Stomach smooth muscle (tissue), 2 donors: Measurements from ENCODE around the gene PIGW.

Experiments used
- H3K27ac ChIP-seq: one replicate; pipeline ENCODE4 v1.7.0; 2013; ENCODE audit warnings: mild to moderate bottlenecking, low read length, inconsistent platforms
- H3K27me3 ChIP-seq, 2 donors: one replicate each; pipeline ENCODE4 v1.7.0; 2013; ENCODE audit warnings: low read length in 2 of 2; ENCODE audit not compliant: insufficient read depth in 2 of 2, control insufficient read depth in 1 of 2
- H3K36me3 ChIP-seq, 2 donors: one replicate each; pipeline ENCODE4 v1.7.0; 2013; ENCODE audit warnings: low read length in 2 of 2; ENCODE audit not compliant: control insufficient read depth in 2 of 2, insufficient read depth in 2 of 2
- H3K4me1 ChIP-seq: one replicate; pipeline ENCODE4 v1.7.0; 2013; ENCODE audit warnings: low read length; ENCODE audit not compliant: control insufficient read depth, insufficient read depth
- H3K4me3 ChIP-seq, 2 donors: one replicate each; pipeline ENCODE4 v1.7.0; 2013; ENCODE audit warnings: low read length in 2 of 2
- H3K9ac ChIP-seq, 2 donors: one replicate each; pipeline ENCODE4 v1.7.0; 2013; ENCODE audit warnings: low read length in 2 of 2, mild to moderate bottlenecking in 1 of 2
- H3K9me3 ChIP-seq, 2 donors: one replicate each; pipeline ENCODE4 v1.7.0; 2013; ENCODE audit warnings: low read length in 2 of 2; ENCODE audit not compliant: control insufficient read depth in 2 of 2
- donor health status: healthy.
- donor health status: Pancreatic carcinoma.

PIGW gene

GRCh38 chr17:36546418-36547093, 11.8 kb downstream of the PIGW start:
- Histone ChIP-seq H3K9me3 (no peaks in the 10 kb centered on the region), H3K27me3 (no peaks in the 10 kb centered on the region), H3K36me3 (no peaks in the 10 kb centered on the region), H3K4me3 (peak overlapping the region; percentile 85 to 98), H3K4me1 (peaks cover 32% of the 10 kb centered on the region), H3K9ac (peak overlapping the region; percentile 90 to 96), H3K27ac (peak overlapping the region; percentile 84)

- no peaks in the 10 kb centered on the region for H3K36me3 ChIP-seq
- H3K9me3 ChIP-seq = no peaks in the 10 kb centered on the region
- no peaks in the 10 kb centered on the region for H3K27me3 ChIP-seq
- H3K9ac ChIP-seq = peak overlapping the region in 1 of 2 donors; percentile 3
- H3K27ac ChIP-seq = no peak overlapping the region
- no peak overlapping the region for H3K4me3 ChIP-seq
- peaks cover 32% of the 10 kb centered on the region for H3K4me1 ChIP-seq
Measured at GRCh38 chr17:36547776-36548175, 13.0 kb downstream of the PIGW start.

GRCh38 chr17:36550491-36551417, 16.0 kb downstream of the PIGW start:
- H3K9ac ChIP-seq = no peak overlapping the region

GRCh38 chr17:36553459-36553858, 18.7 kb downstream of the PIGW start:
- Histone ChIP-seq H3K36me3 (peaks cover 10 to 14% of the 10 kb centered on the region in 2 donors), H3K27me3 (no peaks in the 10 kb centered on the region), H3K4me1 (no peaks in the 10 kb centered on the region), H3K9ac (no peak overlapping the region), H3K4me3 (no peak overlapping the region), H3K9me3 (no peaks in the 10 kb centered on the region), H3K27ac (no peak overlapping the region)

More at GRCh38 chr17:36550491-36551417, 16.0 kb downstream of the PIGW start:
- Histone ChIP-seq H3K4me1 (peaks cover 19% of the 10 kb centered on the region), H3K9me3 (no peaks in the 10 kb centered on the region), H3K27me3 (no peaks in the 10 kb centered on the region), H3K4me3 (no peak overlapping the region), H3K27ac (no peak overlapping the region), H3K36me3 (peaks cover 0 to 5% of the 10 kb centered on the region in 2 donors)

GRCh38 chr17:36566081-36566480, 31.3 kb downstream of the PIGW start:
- Histone ChIP-seq H3K27me3 (no peaks in the 10 kb centered on the region), H3K36me3 (peaks cover 23 to 30% of the 10 kb centered on the region in 2 donors), H3K27ac (no peak overlapping the region), H3K4me1 (no peaks in the 10 kb centered on the region), H3K9me3 (no peaks in the 10 kb centered on the region), H3K9ac (no peak overlapping the region), H3K4me3 (no peak overlapping the region)

GRCh38 chr17:36575028-36575427, 40.2 kb downstream of the PIGW start:
- no peaks in the 10 kb centered on the region for H3K4me1 ChIP-seq
- H3K9ac ChIP-seq = no peak overlapping the region
- peaks cover 20 to 23% of the 10 kb centered on the region in 2 donors for H3K36me3 ChIP-seq
- H3K27ac ChIP-seq = no peak overlapping the region
- no peak overlapping the region for H3K4me3 ChIP-seq
- H3K9me3 ChIP-seq = no peaks in the 10 kb centered on the region
- no peaks in the 10 kb centered on the region for H3K27me3 ChIP-seq

- no peak overlapping the region for H3K27ac ChIP-seq
- no peak overlapping the region for H3K4me3 ChIP-seq
- H3K36me3 ChIP-seq = peaks cover 18 to 26% of the 10 kb centered on the region in 2 donors
- no peaks in the 10 kb centered on the region for H3K4me1 ChIP-seq
- no peaks in the 10 kb centered on the region for H3K27me3 ChIP-seq
- no peaks in the 10 kb centered on the region for H3K9me3 ChIP-seq
- H3K9ac ChIP-seq = no peak overlapping the region
Measured at GRCh38 chr17:36576793-36577192, 42.0 kb downstream of the PIGW start.

GRCh38 chr17:36578671-36579070, 43.9 kb downstream of the PIGW start:
- Histone ChIP-seq H3K27me3 (no peaks in the 10 kb centered on the region), H3K9me3 (no peaks in the 10 kb centered on the region), H3K9ac (no peak overlapping the region), H3K4me3 (no peak overlapping the region), H3K4me1 (no peaks in the 10 kb centered on the region), H3K36me3 (peaks cover 23 to 26% of the 10 kb centered on the region in 2 donors), H3K27ac (no peak overlapping the region)

GRCh38 chr17:36583787-36584186, 49.0 kb downstream of the PIGW start:
- H3K9ac ChIP-seq = no peak overlapping the region
- H3K27me3 ChIP-seq = no peaks in the 10 kb centered on the region
- no peaks in the 10 kb centered on the region for H3K4me1 ChIP-seq
- peaks cover 41 to 45% of the 10 kb centered on the region in 2 donors for H3K36me3 ChIP-seq
- H3K4me3 ChIP-seq = no peak overlapping the region
- H3K27ac ChIP-seq = no peak overlapping the region
- no peaks in the 10 kb centered on the region for H3K9me3 ChIP-seq

GRCh38 chr17:36586138-36586537, 51.4 kb downstream of the PIGW start:
- H3K9me3 ChIP-seq = no peaks in the 10 kb centered on the region
- no peak overlapping the region for H3K27ac ChIP-seq
- no peaks in the 10 kb centered on the region for H3K27me3 ChIP-seq
- no peak overlapping the region for H3K9ac ChIP-seq
- H3K36me3 ChIP-seq = peaks cover 30 to 39% of the 10 kb centered on the region in 2 donors
- peaks cover 1% of the 10 kb centered on the region for H3K4me1 ChIP-seq
- H3K4me3 ChIP-seq = no peak overlapping the region
